CD14-positive monocyte (primary cell): ENCODE measurements around the gene TAX1BP1. TPM values are rescaled to one million over a fixed set of nuclear protein-coding genes. Genes with fewer than 3 reads are reported as not detected.

Experiments used
- DNase-seq, 3 donors: peaks; one replicate each; pipeline ENCODE4 v3.0.0-alpha.2; 2011 to 2022
- H2AFZ ChIP-seq: 2 replicates; pipeline ENCODE4 v1.6.0; 2012; ENCODE audit warnings: mild to moderate bottlenecking, low read depth, low read length, inconsistent platforms; ENCODE audit not compliant: insufficient read depth, poor library complexity, severe bottlenecking
- H3K27ac ChIP-seq, 2 donors: 1 replicate in 1 of 2; 2 replicates in 1 of 2; pipeline ENCODE4 v1.5.1; 2012 to 2013; ENCODE audit warnings: low read length in 2 of 2, control low read depth in 1 of 2, inconsistent platforms in 1 of 2, low read depth in 1 of 2, mild to moderate bottlenecking in 1 of 2
- H3K27me3 ChIP-seq, 2 donors: one replicate each; pipeline versions ENCODE4 v1.6.0 to v1.6.1; 2011 to 2013; ENCODE audit warnings: low read length in 2 of 2; ENCODE audit not compliant: control insufficient read depth in 2 of 2, insufficient read depth in 2 of 2
- H3K36me3 ChIP-seq, 2 donors: replicated peaks in 1 of 2; 1 replicate in 1 of 2; 2 replicates in 1 of 2; pipeline versions ENCODE4 v1.5.1 to v1.6.1; 2012 to 2013; ENCODE audit warnings: low read length in 2 of 2, control low read depth in 1 of 2, inconsistent platforms in 1 of 2, mild to moderate bottlenecking in 1 of 2; ENCODE audit not compliant: insufficient read depth in 2 of 2, control insufficient read depth in 1 of 2
- H3K4me1 ChIP-seq, 2 donors: 1 replicate in 1 of 2; 2 replicates in 1 of 2; pipeline versions ENCODE4 v1.5.1 to v1.6.1; 2012 to 2013; ENCODE audit warnings: low read length in 2 of 2, control low read depth in 1 of 2, inconsistent platforms in 1 of 2, mild to moderate bottlenecking in 1 of 2, moderate library complexity in 1 of 2; ENCODE audit not compliant: insufficient read depth in 2 of 2, control insufficient read depth in 1 of 2
- H3K4me2 ChIP-seq: replicated peaks from 2 replicates; pipeline ENCODE3; 2012; ENCODE audit warnings: low read length, moderate library complexity, mild to moderate bottlenecking; ENCODE audit not compliant: poor library complexity, severe bottlenecking; ENCODE audit errors: extremely low read depth
- H3K4me3 ChIP-seq, 3 experiments: fragments of 200-600 bp in 1 of 3; sonication (generic) in 1 of 3; replicated peaks in 1 of 3; 1 replicate in 2 of 3; 2 replicates in 1 of 3; pipeline ENCODE4 v1.5.1; 2011 to 2013; ENCODE audit warnings: low read length in 3 of 3, mild to moderate bottlenecking in 3 of 3, control low read depth in 2 of 3, low read depth in 2 of 3, inconsistent platforms in 1 of 3, moderate library complexity in 1 of 3
- H3K79me2 ChIP-seq: 2 replicates; pipeline ENCODE4 v1.6.0; 2012; ENCODE audit warnings: mild to moderate bottlenecking, control low read depth, inconsistent platforms, low read length, moderate library complexity; ENCODE audit not compliant: insufficient read depth
- H3K9ac ChIP-seq: 2 replicates; pipeline ENCODE4 v1.6.0; 2017; ENCODE audit warnings: low read length, mild to moderate bottlenecking; ENCODE audit not compliant: insufficient read depth, poor library complexity, severe bottlenecking
- H3K9me3 ChIP-seq, 2 donors: replicated peaks in 1 of 2; 1 replicate in 1 of 2; 2 replicates in 1 of 2; pipeline versions ENCODE4 v1.5.1 to v1.6.1; 2012 to 2013; ENCODE audit warnings: low read length in 2 of 2, control low read depth in 1 of 2; ENCODE audit not compliant: control insufficient read depth in 1 of 2, insufficient read depth in 1 of 2
- H4K20me1 ChIP-seq: 2 replicates; pipeline ENCODE4 v1.6.0; 2012; ENCODE audit warnings: mild to moderate bottlenecking, low read length, control low read depth, moderate library complexity; ENCODE audit not compliant: insufficient read depth
- H3K27ac Mint-ChIP-seq, 7 donors: one replicate each; pipeline ENCODE4 v1.8.0; 2020; ENCODE audit warnings: mild to moderate bottlenecking in 7 of 7, mixed read lengths in 7 of 7, moderate library complexity in 6 of 7, inconsistent platforms in 2 of 7
- H3K27me3 Mint-ChIP-seq, 3 donors: one replicate each; pipeline ENCODE4 v1.8.0; 2021 to 2022; ENCODE audit warnings: low read depth in 3 of 3, mild to moderate bottlenecking in 3 of 3, mixed read lengths in 3 of 3, moderate library complexity in 3 of 3, inconsistent platforms in 1 of 3
- H3K36me3 Mint-ChIP-seq, 2 donors: one replicate each; pipeline ENCODE4 v1.8.0; 2020; ENCODE audit warnings: mixed read lengths in 2 of 2, inconsistent platforms in 1 of 2, mild to moderate bottlenecking in 1 of 2
- H3K4me1 Mint-ChIP-seq: one replicate; pipeline ENCODE4 v1.8.0; 2020; ENCODE audit warnings: mild to moderate bottlenecking, mixed read lengths
- H3K4me3 Mint-ChIP-seq, 2 donors: one replicate each; pipeline ENCODE4 v1.8.0; 2020; ENCODE audit warnings: mild to moderate bottlenecking in 2 of 2, mixed read lengths in 2 of 2, moderate library complexity in 1 of 2
- H3K9me3 Mint-ChIP-seq, 7 donors: one replicate each; pipeline ENCODE4 v1.8.0; 2020 to 2022; ENCODE audit warnings: mixed read lengths in 7 of 7, mild to moderate bottlenecking in 6 of 7, moderate library complexity in 6 of 7, inconsistent platforms in 2 of 7
- CTCF ChIP-seq: fragments of 200-600 bp; IDR thresholded peaks from one replicate; pipeline ENCODE4 v1.8.0; 2022; ENCODE audit warnings: antibody characterized with exemption, mild to moderate bottlenecking
- WGBS: methylation state at CpG from one replicate; pipeline ENCODE4 v1.1.5; 2013; ENCODE audit warnings: missing lambda C conversion rate; ENCODE audit not compliant: insufficient coverage; 5-methylcytosine and 5-hydroxymethylcytosine counted together
- intact Hi-C, 2 donors: fragments of 100-400 bp; cut with micrococcal nuclease; formaldehyde crosslinking; loops; one replicate each; pipeline versions ENCODE4 v1.15.0 to v1.15.1; 2023
- polyA plus RNA-seq, 3 donors: library from polyadenylated mRNA; depleted of rRNA in 1 of 3; unstranded in 2 of 3; stranded (reverse) in 1 of 3; fragments of 300-500 nt in 2 of 3; fragments of >200 nt in 1 of 3; fragmentation: Illumina TruSeq in 2 of 3; gene quantifications; 1 replicate in 2 of 3; 2 replicates in 1 of 3; pipeline ENCODE4 v1.2.3, GENCODE V29; 2012 to 2021

TAX1BP1 gene
- polyA plus RNA-seq, 3 donors, result 62.6 to 106 (median 85.3) TPM

GRCh38 chr7:27735165-27735564 lies 4.8 kb upstream of the TAX1BP1 start:
- no peak overlapping the region for H3K9ac ChIP-seq
- no peaks in the 10 kb centered on the region for H3K36me3 ChIP-seq
- intact Hi-C loops, result no loop called here
- H3K9me3 ChIP-seq, result no peaks in the 10 kb centered on the region
- Mint-ChIP-seq H3K27ac (no peak overlapping the region), H3K4me3 (no peak overlapping the region), H3K27me3 (peaks cover 0 to 2% (median 0%) of the 10 kb centered on the region in 3 donors), H3K36me3 (no peaks in the 10 kb centered on the region), H3K9me3 (no peaks in the 10 kb centered on the region), H3K4me1 (peaks cover 7% of the 10 kb centered on the region)
- peaks cover 1% of the 10 kb centered on the region for H3K79me2 ChIP-seq
- H3K4me2 ChIP-seq, result no peak overlapping the region
- H3K4me3 ChIP-seq, result no peak overlapping the region
- H2AFZ ChIP-seq, result no peak overlapping the region
- H3K27me3 ChIP-seq, result no peaks in the 10 kb centered on the region
- no peak for DNase-seq
- no peak for TF ChIP-seq CTCF
- no CpG with 5 or more reads among the region's 1 CpG for WGBS
- H3K27ac ChIP-seq, result no peak overlapping the region
- no peaks in the 10 kb centered on the region for H4K20me1 ChIP-seq
- H3K4me1 ChIP-seq, result peaks cover 4 to 6% of the 10 kb centered on the region in 2 donors

GRCh38 chr7:27735831-27736230 lies 4.1 kb upstream of the TAX1BP1 start:
- no peaks in the 10 kb centered on the region for H3K36me3 ChIP-seq
- H3K36me3 Mint-ChIP-seq, result no peaks in the 10 kb centered on the region
- H2AFZ ChIP-seq, result no peak overlapping the region
- peaks cover 0 to 3% (median 2%) of the 10 kb centered on the region in 3 donors for H3K27me3 Mint-ChIP-seq
- no peaks in the 10 kb centered on the region for H3K27me3 ChIP-seq
- peaks cover 3% of the 10 kb centered on the region for H4K20me1 ChIP-seq
- H3K27ac Mint-ChIP-seq, result no peak overlapping the region
- TF ChIP-seq CTCF, result no peak
- H3K9ac ChIP-seq, result no peak overlapping the region
- intact Hi-C loops, result no loop called here
- H3K9me3 Mint-ChIP-seq, result no peaks in the 10 kb centered on the region
- no peaks in the 10 kb centered on the region for H3K9me3 ChIP-seq
- peaks cover 8% of the 10 kb centered on the region for H3K4me1 Mint-ChIP-seq
- H3K4me1 ChIP-seq, result peaks cover 6 to 8% of the 10 kb centered on the region in 2 donors
- no peak overlapping the region for H3K27ac ChIP-seq
- H3K79me2 ChIP-seq, result peaks cover 7% of the 10 kb centered on the region
- DNase-seq, result no peak
- no peak overlapping the region for H3K4me3 ChIP-seq
- no peak overlapping the region for H3K4me3 Mint-ChIP-seq
- 80% methylated on average over 1 of the region's 2 CpGs for WGBS
- H3K4me2 ChIP-seq, result no peak overlapping the region
